Activated naive CD8-positive, alpha-beta T cell treated with anti-CD3 and anti-CD28 coated beads for 36 hours (primary cell): ENCODE data around the gene SERPIND1. TPM values are rescaled to one million over a fixed set of nuclear protein-coding genes. Genes with fewer than 3 reads are reported as not detected.
"Not testable (repeated sequence)": the region's sequence is repeated elsewhere in the genome, so short reads cannot be mapped to it uniquely, and the experiment has no call there.

Experiments
- DNase-seq: peaks from one replicate; pipeline ENCODE4 v3.0.0; 2021
- H3K27ac Mint-ChIP-seq: one replicate; pipeline ENCODE4 v1.8.0; 2022; ENCODE audit warnings: mild to moderate bottlenecking, moderate library complexity, mixed read lengths
- H3K27me3 Mint-ChIP-seq: one replicate; pipeline ENCODE4 v1.8.0; 2022; ENCODE audit warnings: mild to moderate bottlenecking, mixed read lengths
- H3K36me3 Mint-ChIP-seq: one replicate; pipeline ENCODE4 v1.8.0; 2021; ENCODE audit warnings: mild to moderate bottlenecking, mixed read lengths
- H3K4me1 Mint-ChIP-seq: one replicate; pipeline ENCODE4 v1.8.0; 2021; ENCODE audit warnings: mixed read lengths
- H3K4me3 Mint-ChIP-seq: one replicate; pipeline ENCODE4 v1.8.0; 2022; ENCODE audit warnings: mild to moderate bottlenecking, moderate library complexity, mixed read lengths
- H3K9me3 Mint-ChIP-seq: one replicate; pipeline ENCODE4 v1.8.0; 2022; ENCODE audit warnings: mixed read lengths
- total RNA-seq, 2 experiments: library from RNA; stranded (reverse); gene quantifications; one replicate each; pipeline ENCODE4 v1.2.3, GENCODE V29; 2021

The SERPIND1 gene
- total RNA-seq, 2 experiments from 2014 or later = not detected

DNA sequence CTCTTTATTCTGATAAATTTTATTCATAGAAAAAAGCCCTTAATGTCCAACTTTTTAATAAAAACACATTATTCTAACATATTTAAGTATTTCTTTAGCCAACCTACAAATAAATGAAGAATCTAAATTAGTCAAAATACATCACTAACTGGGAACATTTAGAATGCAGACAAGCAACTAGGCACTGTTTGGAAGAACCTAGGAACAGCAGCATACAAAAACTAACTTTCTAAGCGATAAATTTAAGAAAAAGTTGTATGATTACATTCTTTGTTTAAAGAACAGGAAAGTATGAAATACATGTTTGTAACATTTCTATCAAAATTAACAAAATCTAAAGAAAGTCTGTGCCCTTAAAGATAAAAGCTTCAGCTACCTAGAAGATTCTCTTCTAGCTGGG is 49.4 kb downstream of the SERPIND1 start:
- no peaks in the 10 kb centered on the region for H3K9me3 Mint-ChIP-seq
- H3K27ac Mint-ChIP-seq = no peak overlapping the region
- H3K36me3 Mint-ChIP-seq = peaks cover 4% of the 10 kb centered on the region
- no peak for DNase-seq
- no peaks in the 10 kb centered on the region for H3K4me1 Mint-ChIP-seq
- no peak overlapping the region for H3K4me3 Mint-ChIP-seq
- H3K27me3 Mint-ChIP-seq = no peaks in the 10 kb centered on the region

DNA sequence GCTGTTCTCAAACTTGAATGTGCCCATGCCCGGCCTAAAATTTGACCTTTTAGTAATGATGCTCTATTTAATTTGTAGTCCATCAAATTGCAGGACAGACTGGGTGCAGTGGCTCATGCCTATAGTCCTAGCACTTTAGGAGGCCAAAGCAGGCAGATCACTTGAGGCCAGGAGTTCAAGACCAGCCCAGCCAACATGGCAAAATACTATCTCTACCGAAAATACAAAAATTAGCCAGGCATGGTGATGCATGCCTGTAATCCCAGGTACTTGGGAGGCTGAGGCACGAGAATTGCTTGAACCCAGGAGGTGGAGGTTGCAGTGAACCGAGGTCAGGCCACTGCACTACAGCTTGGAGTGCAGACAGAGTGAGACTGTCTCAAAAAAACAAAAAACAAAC is 51.3 kb downstream of the SERPIND1 start:
- not testable (repeated sequence) for H3K9me3 Mint-ChIP-seq, H3K4me3 Mint-ChIP-seq, H3K36me3 Mint-ChIP-seq, H3K4me1 Mint-ChIP-seq, H3K27ac Mint-ChIP-seq, H3K27me3 Mint-ChIP-seq, DNase-seq

DNA sequence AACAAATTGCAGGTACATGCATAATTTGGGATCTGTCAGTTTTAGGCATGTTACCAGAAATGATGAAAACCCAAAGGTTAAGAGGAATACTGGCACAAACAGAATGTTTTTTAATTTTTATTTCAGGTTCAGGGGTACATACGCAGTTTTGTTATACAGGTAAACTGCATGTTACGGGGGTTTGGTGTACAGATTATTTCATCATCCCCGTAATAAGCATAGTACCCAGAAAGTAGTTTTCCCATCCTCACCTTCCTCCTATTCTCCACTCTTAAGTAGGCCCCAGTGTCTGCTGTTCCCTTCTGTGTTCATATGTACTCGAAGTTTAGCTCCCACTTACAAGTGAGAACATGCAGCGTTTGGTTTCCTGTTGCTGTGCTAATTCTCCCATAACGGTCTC is 51.7 kb downstream of the SERPIND1 start:
- no peak overlapping the region for H3K27ac Mint-ChIP-seq
- H3K4me1 Mint-ChIP-seq = no peaks in the 10 kb centered on the region
- no peaks in the 10 kb centered on the region for H3K9me3 Mint-ChIP-seq
- H3K4me3 Mint-ChIP-seq = no peak overlapping the region
- no peak for DNase-seq
- H3K27me3 Mint-ChIP-seq = no peaks in the 10 kb centered on the region
- H3K36me3 Mint-ChIP-seq = peaks cover 9% of the 10 kb centered on the region

DNA sequence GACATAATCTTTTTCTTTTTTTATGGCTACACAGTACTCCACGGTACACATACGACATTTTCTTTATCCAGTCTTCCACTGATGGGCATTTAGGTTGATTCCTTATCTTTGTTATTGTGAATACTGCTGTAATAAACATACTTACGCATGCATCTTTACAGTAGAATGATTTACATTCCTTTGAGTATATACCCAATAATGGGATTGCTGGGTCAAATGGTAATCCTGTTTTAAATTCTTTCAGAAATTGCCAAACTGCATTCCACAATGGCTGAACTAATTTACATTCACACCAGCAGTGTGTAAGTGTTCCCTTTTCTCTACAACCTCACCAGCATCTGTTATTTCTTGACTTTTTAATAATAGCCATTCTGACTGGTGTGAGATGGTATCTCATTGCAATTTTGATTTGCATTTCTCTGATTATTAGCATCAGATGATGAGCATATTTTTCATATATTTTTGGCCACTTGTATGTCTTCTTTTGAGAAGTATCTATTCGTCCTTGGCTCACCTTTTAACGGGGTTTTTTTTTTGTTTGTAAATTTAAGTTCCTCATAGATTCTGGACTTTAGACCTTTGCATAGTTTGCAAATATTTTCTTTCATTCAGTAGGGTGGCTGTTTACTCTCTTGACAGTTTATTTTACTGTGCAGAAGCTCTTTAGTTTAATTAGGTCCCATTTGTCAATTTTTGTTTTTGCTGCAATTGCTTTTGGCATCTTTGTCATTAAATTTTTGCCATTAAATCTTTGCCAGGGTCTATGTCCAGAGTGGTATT is 52.6 kb downstream of the SERPIND1 start:
- H3K27me3 Mint-ChIP-seq, H3K36me3 Mint-ChIP-seq, H3K4me1 Mint-ChIP-seq, DNase-seq, H3K27ac Mint-ChIP-seq, H3K9me3 Mint-ChIP-seq, H3K4me3 Mint-ChIP-seq: not testable (repeated sequence)

DNA sequence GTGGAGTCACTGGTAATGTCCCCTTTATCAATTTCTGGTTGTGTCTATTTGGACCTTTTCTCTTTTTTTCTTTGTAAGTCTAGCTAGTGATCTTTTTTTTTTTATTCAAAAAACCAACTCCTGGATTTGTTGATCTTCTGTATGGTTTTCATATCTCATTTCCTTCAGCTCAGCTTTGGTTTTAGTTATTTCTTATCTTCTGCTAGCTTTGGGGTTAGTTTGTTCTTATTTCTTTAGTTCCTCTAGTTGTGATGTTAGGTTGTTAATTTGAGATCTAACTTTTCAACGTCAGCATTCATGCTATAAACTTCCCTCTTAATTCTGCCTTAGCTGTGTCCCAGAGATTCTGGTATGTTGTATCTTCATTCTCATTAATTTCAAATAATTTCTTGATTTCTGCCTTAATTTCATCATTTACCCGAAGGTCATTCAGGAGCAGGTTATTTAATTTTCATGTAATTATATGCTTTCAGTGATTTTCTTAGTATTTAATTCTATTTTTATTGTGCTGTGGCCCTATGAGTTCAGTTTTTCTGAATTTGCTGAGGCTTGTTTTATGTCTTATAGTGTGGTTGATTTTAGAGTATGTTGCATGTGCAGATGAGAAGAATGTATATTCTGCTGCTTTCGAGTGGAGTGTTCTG is 55.7 kb downstream of the SERPIND1 start:
- no peak for DNase-seq
- H3K27me3 Mint-ChIP-seq = no peaks in the 10 kb centered on the region
- no peaks in the 10 kb centered on the region for H3K9me3 Mint-ChIP-seq
- no peak overlapping the region for H3K4me3 Mint-ChIP-seq
- H3K4me1 Mint-ChIP-seq = no peaks in the 10 kb centered on the region
- peaks cover 14% of the 10 kb centered on the region for H3K36me3 Mint-ChIP-seq
- no peak overlapping the region for H3K27ac Mint-ChIP-seq

DNA sequence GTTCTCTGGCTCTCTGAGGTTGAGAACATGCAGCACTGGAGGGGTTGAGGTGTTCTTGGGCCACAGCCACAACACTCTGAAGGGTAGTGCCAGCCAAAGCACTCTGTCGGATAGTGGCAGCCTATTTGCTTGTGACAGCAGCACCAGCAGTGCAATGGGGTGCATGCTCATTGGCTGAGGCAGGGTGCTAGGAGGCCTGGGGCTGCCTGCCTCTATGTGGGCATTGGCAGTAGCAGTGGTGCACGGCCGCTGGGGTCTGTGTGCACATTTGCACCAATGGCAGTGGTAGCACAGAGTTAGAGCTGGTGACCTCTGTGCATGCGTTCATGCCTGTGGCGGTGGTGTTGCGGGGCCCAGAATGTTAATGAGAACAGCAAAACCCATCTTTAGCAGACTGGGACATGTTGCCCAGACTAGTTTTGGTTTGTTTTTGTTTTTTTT is 59.3 kb downstream of the SERPIND1 start:
- no peaks in the 10 kb centered on the region for H3K9me3 Mint-ChIP-seq
- peaks cover 12% of the 10 kb centered on the region for H3K36me3 Mint-ChIP-seq
- H3K4me3 Mint-ChIP-seq = no peak overlapping the region
- no peaks in the 10 kb centered on the region for H3K27me3 Mint-ChIP-seq
- no peak for DNase-seq
- H3K27ac Mint-ChIP-seq = no peak overlapping the region
- H3K4me1 Mint-ChIP-seq = peaks cover 5% of the 10 kb centered on the region

DNA sequence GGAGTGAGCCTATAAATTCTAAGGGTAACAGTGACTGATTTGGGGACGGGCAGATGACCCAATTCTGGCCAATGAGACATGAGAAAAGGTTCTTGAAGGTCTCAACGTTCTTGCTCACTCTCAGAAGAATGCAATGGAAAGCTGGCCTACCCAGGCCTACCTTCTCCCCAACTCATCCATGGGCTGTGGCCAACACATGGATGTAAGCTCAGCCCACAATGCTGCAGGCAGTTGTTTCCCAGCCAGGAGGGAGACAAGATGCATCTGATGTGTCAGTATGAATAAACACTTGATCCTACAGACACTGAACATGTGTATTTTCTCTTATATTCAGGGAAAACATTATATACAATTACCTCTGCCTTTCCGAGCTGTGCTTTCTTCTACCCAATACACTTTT is 60.3 kb downstream of the SERPIND1 start:
- peaks cover 5% of the 10 kb centered on the region for H3K4me1 Mint-ChIP-seq
- H3K9me3 Mint-ChIP-seq = no peaks in the 10 kb centered on the region
- H3K27ac Mint-ChIP-seq = no peak overlapping the region
- H3K4me3 Mint-ChIP-seq = no peak overlapping the region
- peaks cover 7% of the 10 kb centered on the region for H3K36me3 Mint-ChIP-seq
- no peak for DNase-seq
- H3K27me3 Mint-ChIP-seq = no peaks in the 10 kb centered on the region

DNA sequence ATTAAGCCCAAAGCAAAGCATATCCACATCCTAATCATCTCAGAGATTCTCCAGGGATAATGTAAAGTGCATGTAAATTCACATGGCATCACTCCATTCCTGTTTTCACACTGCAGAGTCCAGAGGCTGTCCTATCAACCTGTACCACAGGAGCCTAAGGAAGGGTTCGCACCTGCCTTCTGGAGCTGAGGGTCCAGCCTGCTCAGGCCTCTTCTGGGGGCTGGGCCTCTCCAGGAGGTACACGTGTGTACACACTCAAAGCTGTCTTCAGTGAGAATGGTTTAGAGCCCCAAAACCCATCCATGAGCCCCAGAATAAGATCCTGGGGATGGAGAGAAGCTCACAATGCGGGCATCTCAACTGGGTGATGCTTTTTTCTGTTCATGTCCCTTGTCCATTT is 60.8 kb downstream of the SERPIND1 start:
- Mint-ChIP-seq H3K4me1 (peaks cover 7% of the 10 kb centered on the region), H3K9me3 (no peaks in the 10 kb centered on the region), H3K36me3 (peaks cover 7% of the 10 kb centered on the region), H3K27ac (no peak overlapping the region), H3K27me3 (no peaks in the 10 kb centered on the region), H3K4me3 (no peak overlapping the region)
- DNase-seq = no peak

Other genes starting within 250 kb of the SERPIND1 start
- gene PI4KA, start 84.7 kb downstream of the SERPIND1 start, total RNA-seq = 10 to 100 TPM; 49.3 to 51.3 TPM
- 10 to 100 TPM; 21.5 to 22.1 TPM for gene SNAP29, start 84.9 kb downstream of the SERPIND1 start, total RNA-seq
- gene CRKL, start 143.3 kb downstream of the SERPIND1 start, total RNA-seq = 10 to 100 TPM; 82.1 to 82.2 TPM
- gene AIFM3, start 193.1 kb downstream of the SERPIND1 start, total RNA-seq = under 1 TPM in 1 of 2 experiments, not detected in 1; 0.14 TPM
- 10 to 100 TPM; 32.4 to 39.2 TPM for gene LZTR1, start 208.2 kb downstream of the SERPIND1 start, total RNA-seq
- gene THAP7, start 228.0 kb downstream of the SERPIND1 start, total RNA-seq = 10 to 100 TPM; 34.3 to 34.5 TPM
- gene P2RX6, start 241.1 kb downstream of the SERPIND1 start, total RNA-seq = under 1 TPM; 0.14 to 0.43 TPM